HG02870 (cell line): Measurements from ENCODE around the gene PIAS3.
"Not testable (repeated sequence)": the region's sequence is repeated elsewhere in the genome, so short reads cannot be mapped to it uniquely, and the experiment has no call there.

Source experiments
- ATAC-seq: cut with Tn5 transposase; IDR thresholded peaks from one replicate; pipeline ENCODE4 v1.9.1; 2021; ENCODE audit warnings: mild to moderate bottlenecking, moderate library complexity; ENCODE audit not compliant: unreplicated experiment

Gene PIAS3

DNA sequence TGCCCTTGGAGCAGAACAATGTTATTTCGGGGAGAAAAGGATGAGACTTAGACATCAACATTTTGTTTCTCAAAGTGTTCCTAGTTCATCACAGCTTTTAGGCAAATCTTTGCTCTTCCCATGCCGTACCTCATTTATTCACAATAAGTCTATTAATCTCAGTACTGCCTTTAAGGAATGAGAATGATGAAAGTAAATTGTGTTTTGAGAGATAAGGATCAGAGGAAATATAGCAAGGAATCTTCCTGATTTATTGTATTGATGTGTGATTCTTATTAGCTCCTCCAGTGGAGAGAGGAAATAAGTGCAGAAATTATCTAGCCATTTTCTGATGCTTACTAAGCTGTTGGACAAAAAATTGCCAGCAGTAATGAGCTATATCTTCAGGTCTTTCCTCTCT is 32.9 kb downstream of the PIAS3 start:
- no peak for ATAC-seq

DNA sequence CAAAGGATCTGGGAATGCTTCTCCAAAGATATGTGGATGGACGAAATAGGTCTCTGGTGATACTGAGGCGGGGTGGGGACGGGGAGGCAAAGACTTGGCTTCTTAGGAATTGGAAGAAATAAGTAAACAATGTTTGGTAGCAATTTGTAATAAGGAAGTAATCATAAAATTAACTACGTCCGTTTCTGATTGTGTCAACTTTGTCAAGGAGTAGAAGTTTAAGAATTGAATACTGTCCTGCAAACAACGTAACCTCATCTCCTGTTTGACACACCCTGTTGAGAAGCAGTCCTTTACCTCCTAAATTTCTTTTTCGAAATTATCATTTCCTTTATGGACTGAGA is 34.4 kb downstream of the PIAS3 start:
- ATAC-seq = no peak

DNA sequence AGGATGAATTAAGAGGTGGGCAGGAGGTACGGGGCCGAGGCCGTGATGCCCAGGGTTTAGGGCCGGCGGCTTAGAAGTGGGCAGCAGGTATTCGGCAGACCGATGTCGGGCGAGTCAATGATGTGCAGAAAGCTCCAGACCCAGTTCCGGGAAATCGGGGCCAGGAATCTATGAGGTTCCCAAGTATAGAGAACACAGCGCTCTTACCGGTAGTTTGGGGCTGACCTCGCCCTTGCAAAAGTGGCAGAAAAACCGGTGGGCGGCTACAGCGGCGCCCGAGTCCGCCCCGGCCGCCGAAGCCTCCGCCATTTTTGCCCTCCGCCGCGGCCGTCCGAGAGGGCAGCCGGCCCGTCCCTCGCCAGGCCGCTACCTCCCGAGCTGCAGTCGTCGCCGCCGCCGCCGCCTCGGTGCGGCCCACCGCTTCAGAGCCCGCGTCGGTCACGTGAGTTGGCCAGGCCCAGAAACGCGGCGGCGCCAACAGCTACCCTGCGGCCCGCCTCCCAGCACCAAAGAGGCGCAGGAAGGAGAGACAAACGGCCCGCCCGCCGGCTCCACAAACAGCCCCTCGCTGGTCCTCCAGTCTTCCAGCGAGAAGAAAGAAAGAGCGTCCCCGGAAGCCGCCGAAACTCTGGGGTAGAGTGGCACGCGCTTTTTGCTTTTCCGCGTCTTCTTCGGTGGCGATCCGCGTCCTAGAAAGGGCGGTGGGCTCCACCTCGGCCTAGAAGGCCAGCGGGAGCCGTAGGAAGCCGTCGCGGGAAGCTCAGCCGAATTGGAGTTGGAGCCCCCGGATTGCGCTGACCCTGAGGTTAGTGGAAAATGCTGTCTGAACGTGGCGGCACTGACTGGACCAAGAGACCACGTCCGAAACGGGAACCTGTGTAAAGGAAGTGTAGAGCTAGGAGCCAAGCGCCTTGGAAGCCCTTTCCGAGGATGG is 35.0 kb downstream of the PIAS3 start, which contains the start of the genes POLR3C and RNF115:
Gene POLR3C, plus strand, starts transcription at position 636 of the 934 bp plus-strand sequence. CDS start 1,577 bp downstream, outside the sequence.
Gene RNF115, minus strand, starts transcription at position 531 of the 934 bp plus-strand sequence. Its CDS starts 222 bp downstream, at position 309.
- peak; percentile 85 for ATAC-seq

DNA sequence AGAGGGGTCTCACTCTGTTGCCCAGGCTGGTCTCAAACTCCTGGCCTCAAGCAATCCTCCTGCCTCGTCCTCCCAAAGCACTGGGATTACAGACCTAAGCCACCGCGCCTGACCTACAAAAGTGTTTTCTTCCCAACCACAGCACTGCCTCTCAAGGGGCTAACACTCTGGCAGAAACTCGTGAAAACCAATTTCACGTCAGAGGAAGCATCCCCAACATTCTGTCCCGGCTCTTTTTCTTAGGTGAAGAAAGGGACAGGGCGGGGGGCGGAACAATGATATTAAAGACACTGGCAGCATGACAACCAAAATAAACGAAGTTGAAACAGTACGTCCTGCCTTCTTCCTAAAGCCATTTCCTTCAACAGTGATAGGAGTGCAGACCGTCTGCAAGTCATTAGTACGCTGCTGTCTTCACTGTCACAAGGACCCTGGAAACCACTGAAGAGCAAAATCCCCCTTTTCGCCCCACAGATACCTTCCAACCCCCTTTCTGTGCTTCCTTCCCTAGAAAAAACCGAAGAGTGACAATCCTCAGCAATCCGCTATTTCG is 36.0 kb downstream of the PIAS3 start:
- not testable (repeated sequence) for ATAC-seq

DNA sequence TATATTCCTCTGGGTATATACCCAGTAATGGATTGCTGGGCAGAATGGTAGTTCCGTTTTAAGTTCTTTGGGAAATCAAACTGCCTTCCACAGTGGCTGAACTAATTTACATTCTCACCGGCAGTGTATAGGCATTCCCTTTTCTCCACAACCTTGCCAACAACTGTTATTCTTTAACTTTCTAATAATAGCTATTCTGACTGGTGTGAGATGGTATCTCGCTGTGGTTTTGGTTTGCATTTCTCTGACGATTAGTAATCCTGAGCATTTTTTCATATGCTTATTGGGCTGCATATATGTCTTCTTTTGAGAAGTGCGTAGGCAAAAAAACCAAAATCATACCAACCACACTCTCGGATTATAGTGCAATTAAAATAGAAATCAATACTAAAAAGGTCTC is 40.8 kb downstream of the PIAS3 start:
- ATAC-seq = not testable (repeated sequence)

DNA sequence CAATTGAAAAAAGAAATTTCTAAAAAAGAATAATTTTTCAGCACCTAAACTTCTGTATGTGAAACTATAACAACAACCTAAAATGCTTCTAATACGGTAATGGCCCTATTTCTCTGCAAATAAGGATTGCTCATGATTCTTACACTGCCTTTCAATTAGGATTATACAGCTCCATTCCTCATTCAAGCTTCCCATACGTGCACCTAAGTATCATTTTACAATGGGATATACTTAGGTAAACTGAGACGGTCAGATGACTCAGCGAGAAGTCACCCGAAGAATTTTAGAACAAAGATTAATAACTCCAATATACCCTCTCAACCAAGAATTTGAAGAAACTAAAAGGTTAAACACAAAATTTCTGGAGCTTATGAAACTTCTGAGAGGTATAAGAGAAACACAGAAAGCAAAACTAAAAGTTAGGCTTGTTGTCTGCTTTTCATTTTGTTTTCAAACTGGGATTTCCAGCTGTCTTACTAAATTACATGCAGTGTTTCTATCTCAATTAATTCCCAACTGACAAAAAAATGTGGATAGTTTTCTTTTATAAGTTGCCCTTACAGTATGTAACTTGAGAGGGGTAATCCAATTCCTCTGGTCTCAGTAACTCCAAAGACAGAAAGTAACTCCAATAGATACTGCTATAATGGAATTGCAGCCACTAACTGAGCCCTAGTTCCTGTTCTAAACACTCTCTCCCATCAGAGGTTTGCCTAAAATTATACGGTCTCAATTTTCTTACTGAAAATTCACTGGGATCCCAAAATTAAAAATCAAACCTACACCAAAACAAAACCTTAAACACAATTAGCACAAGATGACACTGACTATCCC is 45.7 kb downstream of the PIAS3 start:
- not testable (repeated sequence) for ATAC-seq

DNA sequence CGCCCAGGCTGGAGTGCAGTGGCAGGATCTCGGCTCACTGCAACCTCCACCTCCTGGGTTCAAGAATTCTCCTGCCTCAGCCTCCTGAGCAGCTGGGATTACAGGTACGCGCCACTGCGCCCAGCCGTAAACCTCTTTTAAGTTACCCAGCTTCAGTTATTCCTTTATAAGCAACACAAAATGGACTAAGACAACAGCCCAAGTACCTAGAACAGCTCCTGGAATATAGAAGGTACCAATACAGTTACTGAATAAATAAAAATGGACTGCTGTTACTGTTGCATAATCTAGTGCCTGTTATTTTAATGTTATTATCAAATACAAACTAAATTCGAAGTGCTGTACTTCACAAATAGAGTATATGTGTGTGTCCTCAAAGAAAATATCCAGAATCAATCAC is 52.0 kb downstream of the PIAS3 start:
- ATAC-seq = no peak

DNA sequence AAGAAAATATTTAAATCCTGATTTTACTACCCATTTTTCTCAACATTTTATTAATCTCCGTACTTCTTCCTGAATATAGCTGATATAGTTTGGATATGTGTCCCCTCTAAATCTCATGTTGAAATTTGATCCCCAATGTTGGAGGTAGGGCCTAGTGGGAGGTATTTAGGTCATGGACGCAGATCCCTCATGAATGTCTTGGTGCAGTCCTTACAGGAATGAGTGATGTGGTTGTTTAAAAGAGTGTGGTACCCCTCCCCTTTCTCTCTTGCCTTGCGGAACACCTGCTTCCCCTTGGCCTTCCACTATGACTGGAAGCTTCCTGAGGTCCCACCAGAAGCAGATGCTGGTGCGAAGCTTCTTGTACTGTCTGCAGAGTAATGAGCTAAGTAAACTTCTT is 52.5 kb downstream of the PIAS3 start:
- ATAC-seq = no peak

DNA sequence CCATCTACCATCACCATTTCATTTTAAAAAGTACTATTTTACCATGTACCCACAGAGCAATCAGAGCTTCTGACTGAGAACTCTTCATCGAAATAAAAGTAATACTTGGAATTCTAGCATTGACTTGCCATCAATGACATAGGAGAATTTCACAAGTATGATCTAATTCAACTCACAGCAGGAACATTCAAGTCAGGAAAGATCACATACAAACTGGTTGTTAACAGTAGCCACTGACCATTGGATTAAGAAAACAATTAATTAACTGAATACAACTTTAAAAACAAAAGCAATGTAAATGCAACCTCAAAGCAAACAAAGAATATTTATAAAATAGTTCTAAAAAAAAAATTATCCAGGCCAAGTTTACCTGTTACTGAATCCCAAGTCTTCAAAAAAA is 53.8 kb downstream of the PIAS3 start:
- ATAC-seq = no peak

DNA sequence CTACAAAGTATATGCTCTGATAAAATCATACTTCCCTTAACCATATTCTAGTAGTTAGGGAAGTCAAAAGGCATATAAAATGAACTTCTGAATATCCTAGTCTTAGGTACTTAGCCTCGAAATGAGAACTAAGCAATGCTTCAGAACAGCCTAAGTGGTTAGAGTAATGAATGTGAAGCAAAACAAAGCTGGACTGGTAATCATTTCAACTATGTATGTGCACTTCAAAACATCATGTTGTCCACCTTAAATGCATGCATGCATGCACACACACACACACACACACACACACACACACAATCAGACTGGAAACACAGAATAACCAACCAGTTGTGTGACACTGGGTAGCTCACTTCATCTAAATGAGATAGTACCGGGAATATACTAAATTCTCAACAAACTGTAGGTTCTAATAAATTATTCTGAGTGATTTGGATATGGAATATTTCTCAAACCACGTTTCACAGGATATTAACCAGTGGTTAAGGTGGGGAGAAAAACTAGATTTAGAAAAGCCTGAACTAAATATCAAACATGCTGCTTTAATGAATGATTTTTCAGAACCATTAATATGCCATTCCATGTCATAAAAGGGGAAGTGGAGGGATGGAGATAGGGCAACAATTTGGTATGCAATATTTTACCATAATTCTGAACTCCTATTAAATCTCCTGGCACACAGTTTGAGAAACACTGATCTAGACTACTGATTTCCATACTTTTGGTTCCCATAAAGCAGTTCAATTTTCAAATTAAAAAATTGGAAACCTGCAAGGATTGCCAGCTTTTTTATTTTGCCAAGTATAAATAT is 54.4 kb downstream of the PIAS3 start:
- ATAC-seq = no peak

DNA sequence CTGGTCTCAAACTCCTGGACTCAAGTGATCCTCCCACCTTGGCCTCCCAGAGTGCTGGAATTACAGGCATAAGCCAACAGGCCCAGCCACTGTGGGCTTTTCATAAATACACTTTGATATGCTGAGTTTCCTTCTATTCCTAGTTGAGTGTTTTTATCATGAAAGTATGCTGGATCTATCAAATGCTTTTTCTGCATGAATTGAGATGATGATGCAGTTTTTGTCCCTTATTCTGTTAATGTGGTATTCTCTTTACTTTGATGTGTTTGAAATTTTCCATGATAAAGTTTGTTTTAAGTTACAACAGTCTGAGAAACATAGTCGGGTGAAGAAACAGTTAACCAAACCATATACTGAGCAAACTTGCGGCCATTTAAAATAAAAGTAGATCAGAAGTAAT is 59.1 kb downstream of the PIAS3 start:
- ATAC-seq = no peak
